Midbrain (tissue), 1 donor: ENCODE measurements around the gene NCKAP5.

ENCODE experiments used
- DNase-seq: peaks from one replicate; lab custom pipeline; 2025; lab: John Stamatoyannopoulos, UW

Gene NCKAP5

GRCh38 chr2:133082034-133082433 lies 486.2 kb downstream of the NCKAP5 start:
- no peak for DNase-seq

GRCh38 chr2:133080822-133081221 lies 487.4 kb downstream of the NCKAP5 start:
- DNase-seq = no peak

GRCh38 chr2:133078667-133079411 lies 489.4 kb downstream of the NCKAP5 start:
- no peak for DNase-seq

- no peak for DNase-seq
Measured at GRCh38 chr2:133077269-133077822, 490.9 kb downstream of the NCKAP5 start.

- no peak for DNase-seq
Measured at GRCh38 chr2:133072837-133073694, 495.2 kb downstream of the NCKAP5 start.

- DNase-seq = no peak
Measured at GRCh38 chr2:133063775-133064174, 504.5 kb downstream of the NCKAP5 start.

- no peak for DNase-seq
Measured at GRCh38 chr2:133062931-133063665, 505.2 kb downstream of the NCKAP5 start.

- no peak for DNase-seq
Measured at GRCh38 chr2:133061874-133062593, 506.2 kb downstream of the NCKAP5 start.

- DNase-seq = no peak
Measured at GRCh38 chr2:133054297-133054696, 514.0 kb downstream of the NCKAP5 start.

- peak; percentile 3 for DNase-seq
Measured at GRCh38 chr2:133053541-133053940, 514.7 kb downstream of the NCKAP5 start.

- no peak for DNase-seq
Measured at GRCh38 chr2:133045787-133046186, 522.5 kb downstream of the NCKAP5 start.

- no peak for DNase-seq
Measured at GRCh38 chr2:133044556-133044955, 523.7 kb downstream of the NCKAP5 start.

- DNase-seq = no peak
Measured at GRCh38 chr2:133040170-133040569, 528.1 kb downstream of the NCKAP5 start.

- DNase-seq = no peak
Measured at GRCh38 chr2:133039531-133039930, 528.7 kb downstream of the NCKAP5 start.

GRCh38 chr2:133026536-133027177 lies 541.6 kb downstream of the NCKAP5 start:
- DNase-seq = no peak

- DNase-seq = no peak
Measured at GRCh38 chr2:133025004-133025403, 543.3 kb downstream of the NCKAP5 start.

GRCh38 chr2:133012847-133013734 lies 555.2 kb downstream of the NCKAP5 start:
- no peak for DNase-seq

- DNase-seq = no peak
Measured at GRCh38 chr2:133004623-133005022, 563.6 kb downstream of the NCKAP5 start.

GRCh38 chr2:132999421-132999820 lies 568.8 kb downstream of the NCKAP5 start:
- DNase-seq = no peak

GRCh38 chr2:132998221-132998620 lies 570.0 kb downstream of the NCKAP5 start:
- DNase-seq = no peak
